CD4-positive, alpha-beta T cell treated with Interleukin-1 beta for 1 hour (primary cell): ENCODE data around the gene CNPY1.
A peak's percentile ranks its signal among the peaks of the same experiment; 100 is the strongest.

Experiments used
- DNase-seq, 2 donors: peaks; one replicate each; pipeline ENCODE4 v3.0.0-alpha.2; 2020 to 2022

Gene CNPY1

GRCh38 chr7:155486783-155487508, 59.4 kb downstream of the CNPY1 start:
- no peak for DNase-seq

- no peak for DNase-seq
Measured at GRCh38 chr7:155484483-155485399, 61.6 kb downstream of the CNPY1 start.

- no peak for DNase-seq
Measured at GRCh38 chr7:155483868-155484325, 62.5 kb downstream of the CNPY1 start.

- DNase-seq, result no peak
Measured at GRCh38 chr7:155483245-155483644, 63.1 kb downstream of the CNPY1 start.

- DNase-seq, result peak in 1 of 2 donors; percentile 30
Measured at GRCh38 chr7:155482511-155483183, 63.7 kb downstream of the CNPY1 start.

GRCh38 chr7:155481764-155482163, 64.6 kb downstream of the CNPY1 start:
- no peak for DNase-seq

- no peak for DNase-seq
Measured at GRCh38 chr7:155477476-155477875, 68.9 kb downstream of the CNPY1 start.

- no peak for DNase-seq
Measured at GRCh38 chr7:155471718-155472117, 74.6 kb downstream of the CNPY1 start.

GRCh38 chr7:155470686-155471638, 75.4 kb downstream of the CNPY1 start:
- DNase-seq, result no peak

- no peak for DNase-seq
Measured at GRCh38 chr7:155470186-155470487, 76.2 kb downstream of the CNPY1 start.

GRCh38 chr7:155469311-155470185, 76.8 kb downstream of the CNPY1 start:
- no peak for DNase-seq

GRCh38 chr7:155468785-155469148, 77.6 kb downstream of the CNPY1 start:
- no peak for DNase-seq

- no peak for DNase-seq
Measured at GRCh38 chr7:155467846-155468784, 78.2 kb downstream of the CNPY1 start.

GRCh38 chr7:155466814-155467733, 79.3 kb downstream of the CNPY1 start:
- no peak for DNase-seq

GRCh38 chr7:155466142-155466813, 80.1 kb downstream of the CNPY1 start:
- DNase-seq, result no peak

GRCh38 chr7:155465761-155466141, 80.6 kb downstream of the CNPY1 start:
- DNase-seq, result no peak

- no peak for DNase-seq
Measured at GRCh38 chr7:155464948-155465739, 81.2 kb downstream of the CNPY1 start.

GRCh38 chr7:155464183-155464582, 82.2 kb downstream of the CNPY1 start:
- no peak for DNase-seq
